Breast epithelium (tissue), 4 donors: ENCODE measurements around the gene UBE2J1. TPM values are rescaled to one million over a fixed set of nuclear protein-coding genes. Genes with fewer than 3 reads are reported as not detected.

Experiments used
- DNase-seq, 2 donors: peaks; one replicate each; pipeline ENCODE4 v3.0.0-alpha.2; 2019; ENCODE audit warnings: low spot score in 2 of 2
- H3K27ac ChIP-seq, 2 donors: fragments of 200-600 bp; sonication (generic) in 1 of 2; one replicate each; pipeline ENCODE4 v1.5.1; 2016 to 2019; ENCODE audit warnings: mild to moderate bottlenecking in 1 of 2
- H3K27me3 ChIP-seq, 2 donors: fragments of 200-600 bp; sonication (generic) in 1 of 2; one replicate each; pipeline versions ENCODE4 v1.5.1 to v1.6.0; 2017 to 2019; ENCODE audit warnings: control low read depth in 1 of 2, mild to moderate bottlenecking in 1 of 2
- H3K36me3 ChIP-seq: fragments of 200-600 bp; one replicate; pipeline ENCODE4 v1.5.1; 2019
- H3K4me1 ChIP-seq, 2 donors: fragments of 200-600 bp; sonication (generic); one replicate each; pipeline ENCODE4 v1.5.1; 2016 to 2019; ENCODE audit warnings: control low read depth in 1 of 2
- H3K4me3 ChIP-seq, 3 donors: fragments of 200-600 bp; sonication (generic); 1 replicate in 2 of 3; 2 replicates in 1 of 3; pipeline ENCODE4 v1.5.1; 2016 to 2019; ENCODE audit warnings: mild to moderate bottlenecking in 3 of 3, moderate library complexity in 2 of 3
- H3K9me3 ChIP-seq, 2 donors: fragments of 200-600 bp; sonication (generic) in 1 of 2; one replicate each; pipeline ENCODE4 v1.5.1; 2016 to 2019; ENCODE audit warnings: control low read depth in 1 of 2
- POLR2A ChIP-seq: fragments of 450-650 bp; IDR thresholded peaks from one replicate; pipeline ENCODE4 v1.6.1; 2016; ENCODE audit warnings: antibody characterized with exemption, mild to moderate bottlenecking, moderate library complexity
- POLR2AphosphoS5 ChIP-seq, 3 donors: sonication (generic); formaldehyde crosslinking; IDR thresholded peaks; one replicate each; pipeline ENCODE4 v1.6.1; 2017; ENCODE audit warnings: antibody characterized with exemption in 3 of 3
- intact Hi-C: fragments of 100-400 bp; cut with DNase I; formaldehyde crosslinking; loops from one replicate; pipeline ENCODE4 v1.15.1; 2023; ENCODE audit warnings: low total_unique reads
- total RNA-seq, 3 donors: library from RNA; depleted of rRNA; stranded (reverse); fragments of >200 nt; gene quantifications; one replicate each; pipeline ENCODE4 v1.1.0, GENCODE V29; 2016
- TF ChIP-seq, protein P1 (sequence below), 3 donors: fragments of 450-650 bp; IDR thresholded peaks; one replicate each; pipeline ENCODE4 v1.5.1; 2016 to 2017; ENCODE audit warnings: antibody characterized with exemption in 3 of 3, mild to moderate bottlenecking in 3 of 3, moderate library complexity in 3 of 3

The UBE2J1 gene
- total RNA-seq, 3 donors from 2014 or later: 23.4 to 40.1 (median 34.4) TPM

GRCh38 chr6:89385846-89386245 is 33.3 kb upstream of the UBE2J1 start:
- H3K4me1 ChIP-seq: no peaks in the 10 kb centered on the region
- H3K9me3 ChIP-seq: no peaks in the 10 kb centered on the region
- no peak overlapping the region for H3K27ac ChIP-seq
- no peaks in the 10 kb centered on the region for H3K36me3 ChIP-seq
- intact Hi-C loops: no loop called here
- no peak overlapping the region for H3K4me3 ChIP-seq
- no peaks in the 10 kb centered on the region for H3K27me3 ChIP-seq
- TF ChIP-seq, protein P1, sequence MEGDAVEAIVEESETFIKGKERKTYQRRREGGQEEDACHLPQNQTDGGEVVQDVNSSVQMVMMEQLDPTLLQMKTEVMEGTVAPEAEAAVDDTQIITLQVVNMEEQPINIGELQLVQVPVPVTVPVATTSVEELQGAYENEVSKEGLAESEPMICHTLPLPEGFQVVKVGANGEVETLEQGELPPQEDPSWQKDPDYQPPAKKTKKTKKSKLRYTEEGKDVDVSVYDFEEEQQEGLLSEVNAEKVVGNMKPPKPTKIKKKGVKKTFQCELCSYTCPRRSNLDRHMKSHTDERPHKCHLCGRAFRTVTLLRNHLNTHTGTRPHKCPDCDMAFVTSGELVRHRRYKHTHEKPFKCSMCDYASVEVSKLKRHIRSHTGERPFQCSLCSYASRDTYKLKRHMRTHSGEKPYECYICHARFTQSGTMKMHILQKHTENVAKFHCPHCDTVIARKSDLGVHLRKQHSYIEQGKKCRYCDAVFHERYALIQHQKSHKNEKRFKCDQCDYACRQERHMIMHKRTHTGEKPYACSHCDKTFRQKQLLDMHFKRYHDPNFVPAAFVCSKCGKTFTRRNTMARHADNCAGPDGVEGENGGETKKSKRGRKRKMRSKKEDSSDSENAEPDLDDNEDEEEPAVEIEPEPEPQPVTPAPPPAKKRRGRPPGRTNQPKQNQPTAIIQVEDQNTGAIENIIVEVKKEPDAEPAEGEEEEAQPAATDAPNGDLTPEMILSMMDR (IDR thresholded peaks at IDR 0.05): no peak
- TF ChIP-seq POLR2A: no peak
- TF ChIP-seq POLR2AphosphoS5 (IDR thresholded peaks at IDR 0.05): no peak
- DNase-seq: no peak

- Histone ChIP-seq H3K27ac (no peak overlapping the region), H3K9me3 (no peaks in the 10 kb centered on the region), H3K36me3 (no peaks in the 10 kb centered on the region), H3K4me3 (no peak overlapping the region), H3K27me3 (no peaks in the 10 kb centered on the region), H3K4me1 (no peaks in the 10 kb centered on the region)
- TF ChIP-seq, protein P1 (IDR thresholded peaks at IDR 0.05): no peak
- TF ChIP-seq POLR2AphosphoS5 (IDR thresholded peaks at IDR 0.05): no peak
- TF ChIP-seq POLR2A: no peak
- DNase-seq: no peak
- intact Hi-C loops: no loop called here
Observed at GRCh38 chr6:89385156-89385667, 32.7 kb upstream of the UBE2J1 start.

GRCh38 chr6:89381031-89381430 is 28.5 kb upstream of the UBE2J1 start:
- Histone ChIP-seq H3K27ac (no peak overlapping the region), H3K27me3 (no peaks in the 10 kb centered on the region), H3K4me3 (no peak overlapping the region), H3K36me3 (no peaks in the 10 kb centered on the region), H3K9me3 (no peaks in the 10 kb centered on the region), H3K4me1 (no peaks in the 10 kb centered on the region)
- TF ChIP-seq, protein P1 (IDR thresholded peaks at IDR 0.05): no peak
- TF ChIP-seq POLR2AphosphoS5 (IDR thresholded peaks at IDR 0.05): no peak
- no peak for TF ChIP-seq POLR2A
- no peak for DNase-seq
- intact Hi-C loops: no loop called here

- no peak overlapping the region for H3K4me3 ChIP-seq
- no peak for DNase-seq
- H3K4me1 ChIP-seq: no peaks in the 10 kb centered on the region
- no peaks in the 10 kb centered on the region for H3K27me3 ChIP-seq
- TF ChIP-seq, protein P1 (IDR thresholded peaks at IDR 0.05): no peak
- H3K36me3 ChIP-seq: no peaks in the 10 kb centered on the region
- intact Hi-C loops: no loop called here
- no peaks in the 10 kb centered on the region for H3K9me3 ChIP-seq
- H3K27ac ChIP-seq: no peak overlapping the region
Observed at GRCh38 chr6:89379281-89379680, 26.8 kb upstream of the UBE2J1 start.

DNA sequence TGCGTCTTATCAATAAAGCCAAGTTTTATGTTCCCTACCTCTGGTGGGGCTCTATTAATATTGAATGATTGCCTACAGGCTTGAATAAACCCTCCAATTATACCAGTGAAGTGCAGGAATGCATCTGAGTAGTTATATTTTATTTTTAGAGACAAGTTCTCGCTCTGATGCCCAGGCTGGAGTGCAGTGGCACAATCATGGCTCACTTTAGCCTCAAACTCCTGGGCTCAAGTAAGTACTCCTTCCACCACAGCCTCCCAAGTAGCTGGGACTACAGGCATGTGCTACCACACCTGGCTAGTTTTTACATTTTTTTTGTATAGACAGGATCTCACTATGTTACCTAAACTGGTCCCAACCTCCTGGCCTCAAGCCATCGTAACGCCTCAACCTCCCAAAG is 26.1 kb upstream of the UBE2J1 start:
- H3K27ac ChIP-seq: no peak overlapping the region
- H3K27me3 ChIP-seq: no peaks in the 10 kb centered on the region
- DNase-seq: no peak
- no peak for TF ChIP-seq POLR2AphosphoS5 (IDR thresholded peaks at IDR 0.05)
- TF ChIP-seq, protein P1 (IDR thresholded peaks at IDR 0.05): no peak
- TF ChIP-seq POLR2A: no peak
- no peak overlapping the region for H3K4me3 ChIP-seq
- H3K4me1 ChIP-seq: no peaks in the 10 kb centered on the region
- no peaks in the 10 kb centered on the region for H3K9me3 ChIP-seq
- intact Hi-C loops: no loop called here
- H3K36me3 ChIP-seq: no peaks in the 10 kb centered on the region
